Measurements from ENCODE around the gene SEL1L3. TPM values are rescaled to one million over a fixed set of nuclear protein-coding genes. Genes with fewer than 3 reads are reported as not detected.

The SEL1L3 gene
- total and polyA plus RNA-seq, 2 of the 13 experiments (the other 11 are each of a cell fraction or from before 2014, with no cell fraction given): 0.28 to 1.1 TPM

GRCh38 chr4:25838526-25838925 lies 24.3 kb downstream of the SEL1L3 start (continued):
- no peak for TF ChIP-seq ZHX1 (CRISPR knock-in tag; IDR thresholded peaks at IDR 0.05; ENCODE audit: low read depth)

GRCh38 chr4:25837107-25837506 lies 25.7 kb downstream of the SEL1L3 start:
- Histone ChIP-seq H2AFZ (ENCODE audit: low read length) (no peak overlapping the region), H4K20me1 (ENCODE audit: insufficient read depth, low read length) (no peaks in the 10 kb centered on the region), H3K27me3 (ENCODE audit: control insufficient read depth in 1 of 2, insufficient read depth in 2 of 2, low read length in 2 of 2) (no peaks in the 10 kb centered on the region), H3K4me2 (ENCODE audit: low read depth, low read length) (no peak overlapping the region), H3K27ac (ENCODE audit: extremely low read length, insufficient read depth, low read length) (no peak overlapping the region), H3K36me3 (replicated peaks in 1 of 2; ENCODE audit: control insufficient read depth in 1 of 2, insufficient read depth in 2 of 2, low read length in 2 of 2) (no peaks in the 10 kb centered on the region), H3K9ac (ENCODE audit: insufficient read depth, low read depth, low read length) (no peak overlapping the region), H3K79me2 (ENCODE audit: insufficient read depth, low read length) (no peaks in the 10 kb centered on the region), H3K4me1 (ENCODE audit: insufficient read depth, low read length) (no peaks in the 10 kb centered on the region), H3K4me3 (replicated peaks in 1 of 3; ENCODE audit: insufficient read depth in 1 of 3, low read depth in 2 of 3, low read length in 3 of 3) (no peak overlapping the region), H3K9me3 (ENCODE audit: low read length) (no peaks in the 10 kb centered on the region)
- ChIA-PET CTCF (ENCODE audit: low intra/inter-chr PET ratio, low total read pairs) (no interaction called here), POLR2A (no interaction called here)
- in situ Hi-C loops (cut with HindIII; ENCODE audit: extremely low pct_ligation_motif_present, low pct_unique_long_range_greater_than_20kb): no loop called here
- FAIRE-seq (no peak), DNase-seq (ENCODE audit: low spot score) (no peak), ATAC-seq (no peak)
- intact Hi-C loops (cut with micrococcal nuclease; ENCODE audit: unreplicated experiment): no loop called here
- WGBS (ENCODE audit: low lambda C conversion rate): 33% methylated on average over 4 of the region's 4 CpGs
- no TSS peak for BruUV-seq (replicated peaks)
- TF ChIP-seq TBP (CRISPR knock-in tag; IDR thresholded peaks at IDR 0.05) (no peak), UBTF (CRISPR knock-in tag; IDR thresholded peaks at IDR 0.05) (no peak), KLF13 (CRISPR knock-in tag; IDR thresholded peaks at IDR 0.05) (no peak), JUN (CRISPR knock-in tag; IDR thresholded peaks at IDR 0.05) (no peak), ZNF160 (CRISPR knock-in tag; IDR thresholded peaks at IDR 0.05) (no peak), ZMAT5 (CRISPR knock-in tag; IDR thresholded peaks at IDR 0.05; ENCODE audit: borderline replicate concordance, low read depth) (no peak), THRA (CRISPR knock-in tag; IDR thresholded peaks at IDR 0.05; ENCODE audit: borderline replicate concordance) (no peak), ZC3H4 (CRISPR knock-in tag; IDR thresholded peaks at IDR 0.05; ENCODE audit: borderline replicate concordance) (no peak), ZBTB26 (CRISPR knock-in tag; IDR thresholded peaks at IDR 0.05; ENCODE audit: borderline replicate concordance) (no peak), ZNF230 (CRISPR knock-in tag; IDR thresholded peaks at IDR 0.05) (no peak), DDIT3 (CRISPR knock-in tag; IDR thresholded peaks at IDR 0.05) (no peak), MTF2 (CRISPR knock-in tag; IDR thresholded peaks at IDR 0.05; ENCODE audit: borderline replicate concordance) (no peak), NFKB2 (CRISPR knock-in tag; IDR thresholded peaks at IDR 0.05; ENCODE audit: borderline replicate concordance) (no peak)

Data from HepG2 (cell line).